Measurements from ENCODE around the gene BDP1. TPM values are rescaled to one million over a fixed set of nuclear protein-coding genes. Genes with fewer than 3 reads are reported as not detected.
"Not testable (repeated sequence)": the region's sequence is repeated elsewhere in the genome, so short reads cannot be mapped to it uniquely, and the experiment has no call there.

BDP1 gene
- total and polyA plus RNA-seq, 12 donors, result 5.3 to 19.8 (median 17.1) TPM

DNA sequence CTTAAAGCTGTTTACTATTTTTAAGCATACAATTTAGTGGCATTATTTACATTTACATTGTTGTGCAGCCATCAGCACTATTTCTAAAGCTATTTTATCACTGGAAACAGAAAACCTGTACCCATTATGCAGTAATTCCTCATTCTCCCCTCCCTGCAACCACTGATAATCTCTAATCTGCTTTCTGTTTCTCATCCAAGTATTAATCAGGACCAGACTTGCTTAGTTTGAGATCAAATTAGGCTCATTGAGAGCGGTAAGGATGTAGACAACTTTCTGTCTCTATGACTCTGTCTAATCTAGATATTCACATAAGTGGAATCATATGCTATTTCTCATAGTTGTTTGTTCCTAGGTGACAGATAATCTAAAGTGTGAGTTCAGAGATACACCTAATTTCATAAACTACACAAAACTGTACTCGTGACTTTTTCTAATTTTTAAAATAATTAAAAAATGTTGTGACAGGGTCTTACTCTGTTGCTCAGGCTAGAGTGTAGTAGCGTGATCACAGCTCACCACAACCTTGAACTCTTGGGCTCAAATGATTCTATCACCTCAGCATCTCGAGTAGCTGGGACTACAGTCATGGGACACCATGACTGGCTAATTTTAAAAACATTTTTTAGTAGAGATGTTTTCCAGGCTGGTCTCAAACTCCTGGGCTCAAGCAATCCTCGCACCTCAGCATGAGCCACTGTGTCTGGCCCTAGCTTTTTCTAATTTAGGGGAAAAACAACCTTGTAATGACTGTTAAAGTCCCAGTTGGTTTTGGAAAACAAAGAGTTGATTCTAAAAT lies 37.6 kb downstream of the BDP1 start:
- TF ChIP-seq, protein P1, sequence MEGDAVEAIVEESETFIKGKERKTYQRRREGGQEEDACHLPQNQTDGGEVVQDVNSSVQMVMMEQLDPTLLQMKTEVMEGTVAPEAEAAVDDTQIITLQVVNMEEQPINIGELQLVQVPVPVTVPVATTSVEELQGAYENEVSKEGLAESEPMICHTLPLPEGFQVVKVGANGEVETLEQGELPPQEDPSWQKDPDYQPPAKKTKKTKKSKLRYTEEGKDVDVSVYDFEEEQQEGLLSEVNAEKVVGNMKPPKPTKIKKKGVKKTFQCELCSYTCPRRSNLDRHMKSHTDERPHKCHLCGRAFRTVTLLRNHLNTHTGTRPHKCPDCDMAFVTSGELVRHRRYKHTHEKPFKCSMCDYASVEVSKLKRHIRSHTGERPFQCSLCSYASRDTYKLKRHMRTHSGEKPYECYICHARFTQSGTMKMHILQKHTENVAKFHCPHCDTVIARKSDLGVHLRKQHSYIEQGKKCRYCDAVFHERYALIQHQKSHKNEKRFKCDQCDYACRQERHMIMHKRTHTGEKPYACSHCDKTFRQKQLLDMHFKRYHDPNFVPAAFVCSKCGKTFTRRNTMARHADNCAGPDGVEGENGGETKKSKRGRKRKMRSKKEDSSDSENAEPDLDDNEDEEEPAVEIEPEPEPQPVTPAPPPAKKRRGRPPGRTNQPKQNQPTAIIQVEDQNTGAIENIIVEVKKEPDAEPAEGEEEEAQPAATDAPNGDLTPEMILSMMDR (IDR thresholded peaks at IDR 0.05), result no peak
- ATAC-seq (no peak), DNase-seq (no peak)
- intact Hi-C loops (cut with DNase I), result no loop called here
- no peaks in the 10 kb centered on the region for H3K9me3 ChIP-seq
- H3K4me3 ChIP-seq, result no peak overlapping the region
- WGBS, 2 donors, result 89 to 92% methylated on average over 5 of the region's 5 CpGs
- H3K4me1 ChIP-seq, result no peaks in the 10 kb centered on the region
- H3K27ac ChIP-seq, result no peak overlapping the region
- H3K27me3 ChIP-seq, result no peaks in the 10 kb centered on the region
- peaks cover 0 to 100% (median 55%) of the 10 kb centered on the region in 9 donors for H3K36me3 ChIP-seq

DNA sequence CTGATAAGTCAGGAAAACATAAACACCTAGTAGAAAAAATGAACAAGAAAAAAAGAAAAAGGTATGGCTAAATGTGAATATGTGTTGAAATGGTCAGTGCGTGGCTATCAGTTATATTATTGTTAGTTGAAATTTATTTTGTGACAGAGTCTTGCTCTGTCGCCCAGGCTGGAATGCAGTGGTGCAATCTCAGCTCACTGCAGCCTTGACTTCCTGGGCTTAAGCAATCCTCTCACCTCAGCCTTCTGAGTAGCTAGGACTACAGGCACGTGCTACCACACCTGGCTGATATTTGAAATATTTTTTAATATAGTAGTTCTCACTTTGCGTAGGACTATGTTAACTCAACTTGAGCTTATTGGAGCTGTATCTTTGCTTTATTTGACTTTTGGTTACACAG lies 38.8 kb downstream of the BDP1 start:
- H3K36me3 ChIP-seq, result peaks cover 0 to 100% (median 59%) of the 10 kb centered on the region in 9 donors
- DNase-seq, ATAC-seq: not testable (repeated sequence)

DNA sequence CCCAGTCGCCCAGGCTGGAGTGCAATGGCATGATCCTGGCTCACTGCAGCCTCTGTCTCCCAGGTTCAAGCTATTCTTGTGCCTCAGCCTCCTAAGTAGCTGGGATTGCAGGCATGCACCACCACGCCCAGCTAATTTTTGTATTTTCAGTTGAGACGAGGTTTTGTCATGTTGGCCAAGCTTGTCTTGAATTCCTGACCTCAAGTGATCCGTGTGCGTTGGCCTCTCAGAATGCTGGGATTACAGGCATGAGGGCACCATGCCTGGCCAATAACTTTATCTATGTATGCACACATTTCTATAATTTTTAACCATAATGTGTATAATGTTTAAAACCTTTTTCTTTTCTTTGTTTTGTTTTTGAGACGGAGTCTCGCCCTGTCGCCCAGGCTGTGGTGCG lies 43.3 kb downstream of the BDP1 start:
- intact Hi-C loops (cut with DNase I); H3K4me3 ChIP-seq; DNase-seq; H3K4me1 ChIP-seq; ATAC-seq; H3K9me3 ChIP-seq; H3K27ac ChIP-seq; H3K27me3 ChIP-seq: not testable (repeated sequence)
- 95 to 98% methylated on average over 9 of the region's 9 CpGs for WGBS, 2 donors
- peaks cover 0 to 100% (median 67%) of the 10 kb centered on the region in 9 donors for H3K36me3 ChIP-seq

More for the DNA sequence above, 38.8 kb downstream of the BDP1 start:
- WGBS, 2 donors, result 91% methylated on average over 4 of the region's 4 CpGs
- H3K4me1 ChIP-seq; H3K27me3 ChIP-seq; H3K4me3 ChIP-seq; intact Hi-C loops (cut with DNase I); H3K27ac ChIP-seq; H3K9me3 ChIP-seq: not testable (repeated sequence)

DNA sequence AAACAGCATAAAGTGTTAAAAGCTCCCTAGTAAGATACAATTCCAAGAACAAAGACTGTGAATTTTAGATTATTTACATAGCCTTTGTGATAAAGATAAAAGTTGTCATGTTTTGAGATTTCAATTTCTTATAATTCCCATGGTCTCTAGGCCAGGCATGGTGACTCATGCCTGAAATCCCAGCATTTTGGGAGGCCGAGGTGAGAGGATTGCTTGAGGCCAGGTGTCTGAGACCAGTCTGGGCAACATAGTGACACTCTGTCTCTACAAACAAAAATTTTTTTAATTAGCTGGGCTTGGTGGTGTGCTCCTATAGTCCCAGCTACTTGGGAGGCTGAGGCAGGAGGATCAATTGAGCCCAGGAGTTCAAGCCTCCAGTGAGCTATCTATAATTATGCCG lies 48.1 kb downstream of the BDP1 start:
- no peak overlapping the region for H3K4me3 ChIP-seq
- intact Hi-C loops (cut with DNase I), result no loop called here

DNA sequence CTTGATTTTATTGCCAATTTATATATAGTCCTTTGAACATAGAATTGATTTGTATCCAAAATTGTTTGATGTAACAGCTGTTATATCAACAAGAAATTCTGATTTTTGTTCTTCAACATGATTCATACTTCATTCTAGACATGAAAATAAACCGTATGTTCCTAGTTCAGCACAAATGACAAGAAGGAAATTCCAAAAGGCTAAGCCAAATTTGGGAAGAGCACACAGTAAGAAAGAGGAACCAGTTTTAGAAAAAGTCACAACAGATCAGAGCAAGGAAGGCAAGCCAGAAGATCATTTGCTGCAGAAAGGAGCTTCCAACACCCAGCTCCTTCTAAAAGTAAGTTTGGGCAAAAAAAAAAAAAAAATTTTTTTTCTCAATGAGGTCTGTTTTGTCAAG lies 66.7 kb downstream of the BDP1 start:
- intact Hi-C loops (cut with DNase I), result no loop called here

More for the DNA sequence above, 48.1 kb downstream of the BDP1 start:
- Histone ChIP-seq H3K27ac (no peak overlapping the region), H3K9me3 (no peaks in the 10 kb centered on the region), H3K27me3 (no peaks in the 10 kb centered on the region), H3K36me3 (peaks cover 0 to 100% (median 71%) of the 10 kb centered on the region in 9 donors), H3K4me1 (no peaks in the 10 kb centered on the region)
- TF ChIP-seq, protein P1 (IDR thresholded peaks at IDR 0.05), result no peak
- DNase-seq, result no peak
- WGBS, 2 donors, result 96% methylated on average over 2 of the region's 2 CpGs
- ATAC-seq, result no peak

DNA sequence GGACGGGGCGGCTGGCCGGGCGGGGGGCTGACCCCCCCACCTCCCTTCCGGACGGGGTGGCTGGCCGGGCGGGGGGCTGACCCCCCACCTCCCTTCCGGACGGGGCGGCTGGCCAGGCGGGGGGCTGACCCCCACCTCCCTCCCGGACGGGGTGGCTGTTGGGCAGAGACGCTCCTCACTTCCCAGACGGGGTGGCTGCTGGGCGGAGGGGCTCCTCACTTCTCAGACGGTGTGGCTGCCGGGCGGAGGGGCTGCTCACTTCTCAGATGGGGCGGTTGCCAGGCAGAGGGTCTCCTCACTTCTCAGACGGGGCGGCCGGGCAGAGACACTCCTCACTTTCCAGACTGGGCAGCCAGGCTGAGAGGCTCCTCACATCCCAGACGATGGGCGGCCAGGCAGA lies 70.2 kb downstream of the BDP1 start:
- intact Hi-C loops (cut with DNase I); H3K27ac ChIP-seq; DNase-seq; H3K4me3 ChIP-seq; H3K27me3 ChIP-seq; H3K4me1 ChIP-seq; H3K9me3 ChIP-seq; ATAC-seq: not testable (repeated sequence)
- WGBS, 2 donors, result 94 to 96% methylated on average over 14 to 22 of the region's 26 CpGs
- peaks cover 0 to 81% (median 34%) of the 10 kb centered on the region in 9 donors for H3K36me3 ChIP-seq

More for the DNA sequence above, 66.7 kb downstream of the BDP1 start:
- no peak for ATAC-seq
- H3K27me3 ChIP-seq, result no peaks in the 10 kb centered on the region
- H3K9me3 ChIP-seq, result no peaks in the 10 kb centered on the region
- TF ChIP-seq, protein P1 (IDR thresholded peaks at IDR 0.05), result no peak
- H3K27ac ChIP-seq, result no peak overlapping the region
- peaks cover 0 to 87% (median 41%) of the 10 kb centered on the region in 9 donors for H3K36me3 ChIP-seq
- H3K4me3 ChIP-seq, result no peak overlapping the region
- no peaks in the 10 kb centered on the region for H3K4me1 ChIP-seq
- no peak for DNase-seq
- WGBS, 2 donors, result 77 to 82% methylated on average over 1 of the region's 1 CpG

All from heart right ventricle (tissue), 16 donors.